GM12878 (cell line): ENCODE data around the gene RASGRP2. TPM values are rescaled to one million over a fixed set of nuclear protein-coding genes. Genes with fewer than 3 reads are reported as not detected.

Experiments
- ATAC-seq: fragments of 200-7000 bp; cut with Tn5 transposase; 3 replicates; pipeline ENCODE4 v1.9.1; 2020; ENCODE audit warnings: mild to moderate bottlenecking, moderate library complexity
- BruUV-seq: library from RNA; stranded (reverse); fragments of 400-500 nt; replicated peaks from 2 replicates; lab custom pipeline; 2021; lab: Mats Ljungman, UMichigan
- CTCF ChIA-PET: fragments of 300-600 bp; sonication (Branson Sonifier 250); formaldehyde crosslinking; extraction: SDS; loops from one replicate; lab custom pipeline; 2021; ENCODE audit warnings: inconsistent platforms; lab: Yijun Ruan, JAX
- POLR2A ChIA-PET: fragments of 350-600 bp; formaldehyde crosslinking; extraction: SDS; loops from one replicate; lab custom pipeline; 2021; ENCODE audit warnings: inconsistent platforms; lab: Charles Lee
- RAD21 ChIA-PET: fragments of 300-600 bp; sonication (Branson Sonifier 250); formaldehyde crosslinking; loops from one replicate; lab custom pipeline; 2023; ENCODE audit warnings: antibody characterized with exemption; ENCODE audit not compliant: unreplicated experiment; lab: Charles Lee
- SMC1A ChIA-PET: fragments of 300-600 bp; sonication (Branson Sonifier 250); formaldehyde crosslinking; loops from one replicate; lab custom pipeline; 2023; ENCODE audit not compliant: unreplicated experiment, uncharacterized antibody; lab: Charles Lee
- DNase-seq: peaks from one replicate; pipeline ENCODE4 v3.0.0-alpha.2; 2011; ENCODE audit warnings: low read depth, low spot score
- FAIRE-seq: peaks from 3 replicates; lab custom pipeline; 2011; peaks lifted over from hg19 to GRCh38; lab: Jason Lieb, UNC
- H2AFZ ChIP-seq: 2 replicates; pipeline ENCODE4 v1.6.0; 2011; ENCODE audit warnings: low read depth, low read length, control low read depth; ENCODE audit not compliant: control insufficient read depth
- H3K27ac ChIP-seq: 2 replicates; pipeline ENCODE4 v1.5.1; 2011; ENCODE audit warnings: control low read depth; ENCODE audit not compliant: control insufficient read depth, insufficient read depth
- H3K27me3 ChIP-seq, 2 experiments: replicated peaks in 1 of 2; 2 replicates each; pipeline versions ENCODE4 v1.6.0 to v1.6.1; 2011; ENCODE audit warnings: low read length in 1 of 2; ENCODE audit not compliant: control insufficient read depth in 2 of 2, insufficient read depth in 2 of 2
- H3K36me3 ChIP-seq, 2 experiments: 2 replicates each; pipeline ENCODE4 v1.5.1; 2011; ENCODE audit warnings: low read length in 1 of 2; ENCODE audit not compliant: control insufficient read depth in 2 of 2, insufficient read depth in 2 of 2
- H3K4me1 ChIP-seq: 2 replicates; pipeline ENCODE4 v1.6.1; 2011; ENCODE audit warnings: mild to moderate bottlenecking, low read length, moderate library complexity, mixed read lengths; ENCODE audit not compliant: control insufficient read depth, insufficient read depth
- H3K4me2 ChIP-seq: 2 replicates; pipeline ENCODE4 v1.6.0; 2011; ENCODE audit warnings: control low read depth; ENCODE audit not compliant: control insufficient read depth, insufficient read depth
- H3K4me3 ChIP-seq: fragments of 200-600 bp; sonication (generic); 2 replicates; pipeline ENCODE4 v1.5.1; 2016
- H3K79me2 ChIP-seq: 2 replicates; pipeline ENCODE4 v1.6.0; 2011; ENCODE audit warnings: low read length; ENCODE audit not compliant: control insufficient read depth, insufficient read depth
- H3K9ac ChIP-seq: 2 replicates; pipeline ENCODE4 v1.8.0; 2011; ENCODE audit warnings: low read length, control low read depth, mixed read lengths; ENCODE audit not compliant: control insufficient read depth, insufficient read depth
- H3K9me3 ChIP-seq: replicated peaks from 3 replicates; pipeline ENCODE4 v1.5.1; 2011; ENCODE audit warnings: mild to moderate bottlenecking, low read length; ENCODE audit not compliant: control insufficient read depth, insufficient read depth
- H4K20me1 ChIP-seq: 2 replicates; pipeline ENCODE4 v1.6.0; 2011; ENCODE audit not compliant: control insufficient read depth, insufficient read depth
- JUND ChIP-seq: IDR thresholded peaks from 2 replicates; pipeline ENCODE4 v1.6.1; 2012; ENCODE audit warnings: low read depth, mild to moderate bottlenecking, low read length, improper control_type of control experiment, moderate library complexity
- LARP7 ChIP-seq: fragments of 450-650 bp; IDR thresholded peaks from 2 replicates; pipeline ENCODE4 v1.6.1; 2017; ENCODE audit warnings: mild to moderate bottlenecking
- NRF1 ChIP-seq: conservative IDR thresholded peaks from 2 replicates; pipeline ENCODE4 v1.6.1; 2011; ENCODE audit warnings: mild to moderate bottlenecking, low read depth, low read length, improper control_type of control experiment
- STAT3 ChIP-seq: IDR thresholded peaks from 2 replicates; pipeline ENCODE4 v1.6.1; 2011; ENCODE audit warnings: low read depth, low read length, improper control_type of control experiment
- TCF7 ChIP-seq: IDR thresholded peaks from 2 replicates; pipeline ENCODE4 v1.6.1; 2014; ENCODE audit warnings: antibody characterized with exemption, borderline replicate concordance
- YBX1 ChIP-seq: fragments of 450-650 bp; IDR thresholded peaks from 2 replicates; pipeline ENCODE4 v1.6.1; 2016; ENCODE audit warnings: antibody characterized with exemption
- WGBS: methylation state at CpG from one replicate; pipeline ENCODE4 v1.1.6; 2016; ENCODE audit warnings: low lambda C conversion rate; ENCODE audit not compliant: insufficient replicate concordance, insufficient coverage; ENCODE audit errors: missing lambda C conversion rate; 5-methylcytosine and 5-hydroxymethylcytosine counted together
- in situ Hi-C: fragments of 300-500 bp; cut with MboI; formaldehyde crosslinking; loops from 9 replicates; pipeline ENCODE4 v1.14.3; 2018; ENCODE audit warnings: mixed read lengths
- intact Hi-C: fragments of 100-400 bp; cut with micrococcal nuclease; formaldehyde crosslinking; loops from one replicate; pipeline ENCODE4 v1.14.2; 2022; ENCODE audit not compliant: unreplicated experiment
- polyA plus RNA-seq, 11 experiments: library from polyadenylated mRNA; depleted of rRNA in 4 of 11; unstranded in 6 of 11; stranded (reverse) in 5 of 11; fragments of >200 nt; fragmentation: Nextera tagmentation in 4 of 11; fragmentation: Illumina TruSeq in 1 of 11; extraction: Ambion mirVana in 4 of 11; extraction: Trizol in 1 of 11; gene quantifications; 1 replicate in 1 of 11; 2 replicates in 10 of 11; pipeline versions ENCODE4 v1.2.1 to v1.2.3, GENCODE V29; 2011 to 2016; ENCODE audit warnings: inconsistent platforms in 2 of 11, missing spikeins in 2 of 11, low read depth in 1 of 11
- total RNA-seq, 4 experiments: library from RNA; depleted of rRNA in 3 of 4; stranded (reverse); fragments of >200 nt in 3 of 4; fragmentation: Illumina TruSeq in 1 of 4; extraction: Trizol in 1 of 4; gene quantifications; 2 replicates each; pipeline versions ENCODE4 v1.2.1 to v1.2.3, GENCODE V29; 2013 to 2021
- TF ChIP-seq, protein P1 (sequence below): fragments of 450-650 bp; IDR thresholded peaks from 2 replicates; pipeline ENCODE4 v1.6.1; 2017; ENCODE audit warnings: borderline replicate concordance
- TF ChIP-seq, protein P2 (sequence below): fragments of 450-650 bp; IDR thresholded peaks from 2 replicates; pipeline ENCODE4 v1.6.1; 2018; ENCODE audit warnings: mild to moderate bottlenecking, low read depth, moderate library complexity; ENCODE audit not compliant: partially characterized antibody

Gene RASGRP2
- total and polyA plus RNA-seq, 10 of the 15 experiments (the other 5 are each of a cell fraction or from before 2014, with no cell fraction given), result 0.26 to 9.0 (median 5.4) TPM

DNA sequence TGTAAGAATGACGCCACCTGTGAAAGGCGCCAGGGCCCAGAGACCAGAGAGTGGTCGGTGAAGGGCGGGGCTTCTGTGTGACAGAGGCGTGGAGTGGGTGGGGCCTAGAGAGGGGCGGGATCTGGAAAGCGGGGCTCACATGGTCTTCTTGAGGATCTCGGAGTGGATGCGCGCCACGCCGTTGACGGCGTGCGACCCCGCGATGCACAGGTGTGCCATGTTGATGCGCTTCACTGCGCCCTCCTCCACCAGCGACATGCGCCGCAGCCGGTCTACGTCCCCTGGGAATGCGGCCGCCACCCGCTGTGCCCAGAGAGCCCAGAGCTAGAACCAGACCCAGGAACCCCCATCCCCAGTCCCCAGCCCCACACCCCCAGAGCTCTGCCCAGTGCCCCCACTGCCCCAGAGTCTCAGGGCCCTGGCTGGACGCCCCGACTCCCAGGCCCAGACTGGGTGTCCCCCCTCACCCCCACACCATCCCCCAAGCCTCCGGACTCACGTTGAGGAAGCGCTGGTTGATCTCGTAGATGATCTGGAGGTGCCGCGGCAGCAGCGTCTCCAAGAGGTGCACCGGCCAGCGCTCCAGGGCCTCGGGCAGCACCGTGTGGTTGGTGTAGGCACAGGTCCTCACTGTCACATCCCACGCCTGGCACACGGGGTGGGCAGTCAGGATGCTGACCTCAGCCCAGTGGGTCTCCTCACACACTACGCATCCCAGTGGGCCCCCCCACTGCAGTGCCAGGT is 9.6 kb upstream of the RASGRP2 start:
- FAIRE-seq, result no peak
- RAD21 ChIA-PET, result no interaction called here
- no peaks in the 10 kb centered on the region for H4K20me1 ChIP-seq
- no peaks in the 10 kb centered on the region for H3K36me3 ChIP-seq
- no peak overlapping the region for H2AFZ ChIP-seq
- no peak for ATAC-seq
- no peaks in the 10 kb centered on the region for H3K4me1 ChIP-seq
- WGBS, result 82% methylated on average over 35 of the region's 43 CpGs
- in situ Hi-C loops, result no loop called here
- no peak overlapping the region for H3K27ac ChIP-seq
- intact Hi-C loops, result no loop called here
- H3K4me2 ChIP-seq, result no peak overlapping the region
- CTCF ChIA-PET, result no interaction called here
- no TSS peak for BruUV-seq
- H3K9ac ChIP-seq, result no peak overlapping the region
- H3K79me2 ChIP-seq, result no peaks in the 10 kb centered on the region
- SMC1A ChIA-PET, result no interaction called here
- POLR2A ChIA-PET, result no interaction called here
- H3K4me3 ChIP-seq, result no peak overlapping the region
- no peaks in the 10 kb centered on the region for H3K9me3 ChIP-seq
- DNase-seq, result no peak
- H3K27me3 ChIP-seq, result no peaks in the 10 kb centered on the region
- TF ChIP-seq JUND, result no peak
- no peak for TF ChIP-seq LARP7
- TF ChIP-seq STAT3, result no peak
- TF ChIP-seq, protein P1, sequence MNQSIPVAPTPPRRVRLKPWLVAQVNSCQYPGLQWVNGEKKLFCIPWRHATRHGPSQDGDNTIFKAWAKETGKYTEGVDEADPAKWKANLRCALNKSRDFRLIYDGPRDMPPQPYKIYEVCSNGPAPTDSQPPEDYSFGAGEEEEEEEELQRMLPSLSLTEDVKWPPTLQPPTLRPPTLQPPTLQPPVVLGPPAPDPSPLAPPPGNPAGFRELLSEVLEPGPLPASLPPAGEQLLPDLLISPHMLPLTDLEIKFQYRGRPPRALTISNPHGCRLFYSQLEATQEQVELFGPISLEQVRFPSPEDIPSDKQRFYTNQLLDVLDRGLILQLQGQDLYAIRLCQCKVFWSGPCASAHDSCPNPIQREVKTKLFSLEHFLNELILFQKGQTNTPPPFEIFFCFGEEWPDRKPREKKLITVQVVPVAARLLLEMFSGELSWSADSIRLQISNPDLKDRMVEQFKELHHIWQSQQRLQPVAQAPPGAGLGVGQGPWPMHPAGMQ, result no peak
- no peak for TF ChIP-seq TCF7
- no peak for TF ChIP-seq NRF1
- no peak for TF ChIP-seq YBX1
- TF ChIP-seq, protein P2, sequence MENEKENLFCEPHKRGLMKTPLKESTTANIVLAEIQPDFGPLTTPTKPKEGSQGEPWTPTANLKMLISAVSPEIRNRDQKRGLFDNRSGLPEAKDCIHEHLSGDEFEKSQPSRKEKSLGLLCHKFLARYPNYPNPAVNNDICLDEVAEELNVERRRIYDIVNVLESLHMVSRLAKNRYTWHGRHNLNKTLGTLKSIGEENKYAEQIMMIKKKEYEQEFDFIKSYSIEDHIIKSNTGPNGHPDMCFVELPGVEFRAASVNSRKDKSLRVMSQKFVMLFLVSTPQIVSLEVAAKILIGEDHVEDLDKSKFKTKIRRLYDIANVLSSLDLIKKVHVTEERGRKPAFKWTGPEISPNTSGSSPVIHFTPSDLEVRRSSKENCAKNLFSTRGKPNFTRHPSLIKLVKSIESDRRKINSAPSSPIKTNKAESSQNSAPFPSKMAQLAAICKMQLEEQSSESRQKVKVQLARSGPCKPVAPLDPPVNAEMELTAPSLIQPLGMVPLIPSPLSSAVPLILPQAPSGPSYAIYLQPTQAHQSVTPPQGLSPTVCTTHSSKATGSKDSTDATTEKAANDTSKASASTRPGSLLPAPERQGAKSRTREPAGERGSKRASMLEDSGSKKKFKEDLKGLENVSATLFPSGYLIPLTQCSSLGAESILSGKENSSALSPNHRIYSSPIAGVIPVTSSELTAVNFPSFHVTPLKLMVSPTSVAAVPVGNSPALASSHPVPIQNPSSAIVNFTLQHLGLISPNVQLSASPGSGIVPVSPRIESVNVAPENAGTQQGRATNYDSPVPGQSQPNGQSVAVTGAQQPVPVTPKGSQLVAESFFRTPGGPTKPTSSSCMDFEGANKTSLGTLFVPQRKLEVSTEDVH, result no peak
